Hindlimb muscle (tissue), 1 donor: ENCODE results near the gene CYBB. TPM values are rescaled to one million over a fixed set of nuclear protein-coding genes. Genes with fewer than 3 reads are reported as not detected.
"Not testable (repeated sequence)": the region's sequence is repeated elsewhere in the genome, so short reads cannot be mapped to it uniquely, and the experiment has no call there.

Source experiments
- DNase-seq: peaks from one replicate; pipeline ENCODE4 v3.0.0-alpha.2; 2013
- polyA plus RNA-seq: library from polyadenylated mRNA; unstranded; fragments of 120-200 nt; gene quantifications from one replicate; pipeline ENCODE4 v1.2.1, GENCODE V29; 2013; ENCODE audit not compliant: insufficient read length

Gene CYBB
- 22.6 TPM for polyA plus RNA-seq

DNA sequence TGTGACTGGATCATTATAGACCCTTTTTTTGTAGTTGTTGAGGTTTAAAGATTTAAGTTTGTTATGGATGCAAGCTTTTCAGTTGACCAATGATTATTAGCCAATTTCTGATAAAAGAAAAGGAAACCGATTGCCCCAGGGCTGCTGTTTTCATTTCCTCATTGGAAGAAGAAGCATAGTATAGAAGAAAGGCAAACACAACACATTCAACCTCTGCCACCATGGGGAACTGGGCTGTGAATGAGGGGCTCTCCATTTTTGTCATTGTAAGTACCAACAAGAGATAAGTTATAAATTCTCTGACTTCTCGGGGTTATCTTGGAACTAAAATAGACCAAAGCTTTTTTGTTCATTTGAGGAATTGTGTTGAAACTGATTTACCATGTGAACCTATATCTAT is at the start of gene CYBB:
TSS of gene CYBB (plus strand) at position 203 of the 400 bp plus-strand sequence. CDS start at position 222, 19 bp downstream.
- no peak for DNase-seq

DNA sequence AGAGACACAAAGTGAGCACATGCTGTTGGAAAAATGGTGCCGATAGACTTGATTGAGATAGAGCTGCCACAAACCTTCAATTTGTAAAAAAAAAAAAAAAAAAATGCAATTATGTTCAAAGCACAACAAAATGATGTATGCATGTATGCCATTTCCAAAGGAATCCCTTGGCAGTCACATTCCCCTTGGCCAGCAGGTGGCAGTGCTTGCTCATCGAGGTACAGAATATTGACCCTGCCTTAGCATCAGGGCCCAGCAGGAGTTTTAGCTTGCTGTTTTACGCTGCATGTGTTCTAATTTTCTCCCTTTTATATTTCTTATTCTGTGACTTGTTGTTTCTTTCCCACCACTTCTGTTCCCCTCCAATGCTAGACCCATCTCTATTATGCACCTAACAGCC is 34.5 kb upstream of the CYBB start:
- DNase-seq: peak; percentile 45

DNA sequence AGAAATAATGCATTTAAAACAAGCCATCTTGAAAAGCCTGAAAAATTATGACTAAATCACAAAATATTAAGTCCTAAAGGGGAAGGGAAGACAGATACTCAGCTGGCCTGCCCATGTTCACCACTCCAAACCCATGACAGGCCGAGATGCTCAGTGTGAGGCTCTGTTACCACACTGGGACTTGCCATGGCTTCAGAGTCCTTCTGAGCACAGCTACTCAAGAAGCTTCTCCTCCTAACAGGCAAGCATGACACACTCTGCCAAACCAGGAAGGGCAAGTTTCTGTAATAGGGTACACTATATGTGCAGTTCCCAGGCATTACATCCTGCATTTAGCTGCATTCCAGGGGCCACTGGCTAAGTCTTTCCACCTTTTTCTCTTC is 34.0 kb upstream of the CYBB start:
- DNase-seq: no peak

DNA sequence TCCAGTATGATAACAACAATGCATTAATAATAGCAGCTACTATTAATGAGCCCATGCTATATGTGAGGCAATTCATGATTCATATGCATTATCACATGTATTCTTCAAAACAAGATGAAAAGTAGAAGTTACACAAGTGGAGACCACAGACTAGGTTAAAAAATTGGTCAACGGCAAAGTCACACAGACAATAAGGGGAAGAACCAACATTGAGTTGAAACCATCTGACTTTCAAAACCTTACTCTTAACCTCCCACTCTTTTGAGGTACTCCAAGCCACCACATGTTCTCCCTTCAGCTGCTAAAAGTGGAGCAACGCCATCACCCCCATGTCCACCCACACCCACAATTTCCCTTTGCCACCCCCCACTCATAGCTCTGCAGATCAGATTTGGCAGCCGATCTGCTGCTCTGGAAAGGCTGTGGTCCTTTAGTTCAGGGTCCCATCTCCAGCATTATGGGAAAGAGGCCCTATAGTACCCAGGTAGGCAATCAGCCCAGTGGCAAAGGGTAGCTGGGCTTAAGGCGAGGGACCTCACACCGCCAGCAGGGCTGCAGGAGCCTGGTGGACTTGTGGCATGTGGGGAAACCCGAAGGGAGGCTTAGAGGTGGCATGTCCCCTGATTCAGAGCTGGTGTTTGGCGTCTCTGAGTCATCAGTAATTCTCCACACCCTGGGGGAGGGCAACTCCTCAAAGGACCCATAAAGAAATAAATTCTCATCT is 33.5 kb upstream of the CYBB start:
- no peak for DNase-seq

DNA sequence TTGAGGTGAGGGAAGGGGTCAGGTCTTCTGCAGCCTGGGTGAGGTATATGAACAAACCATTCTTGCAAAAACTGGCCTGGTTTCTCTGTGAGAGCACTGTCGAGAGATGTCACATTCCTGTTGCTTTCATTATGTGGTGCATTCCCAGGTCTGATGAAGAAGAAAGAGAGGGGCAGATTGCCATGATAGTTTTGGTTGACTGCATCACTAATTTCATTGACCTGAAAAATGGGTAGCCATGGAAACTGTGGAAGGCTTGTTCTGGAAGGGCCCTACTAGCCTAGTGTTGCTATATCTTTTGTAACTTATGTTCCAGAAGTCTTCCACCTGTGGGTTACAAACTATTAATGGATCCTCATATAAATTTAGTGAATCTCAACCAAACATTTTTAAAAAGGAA is 32.9 kb upstream of the CYBB start:
- DNase-seq: no peak

DNA sequence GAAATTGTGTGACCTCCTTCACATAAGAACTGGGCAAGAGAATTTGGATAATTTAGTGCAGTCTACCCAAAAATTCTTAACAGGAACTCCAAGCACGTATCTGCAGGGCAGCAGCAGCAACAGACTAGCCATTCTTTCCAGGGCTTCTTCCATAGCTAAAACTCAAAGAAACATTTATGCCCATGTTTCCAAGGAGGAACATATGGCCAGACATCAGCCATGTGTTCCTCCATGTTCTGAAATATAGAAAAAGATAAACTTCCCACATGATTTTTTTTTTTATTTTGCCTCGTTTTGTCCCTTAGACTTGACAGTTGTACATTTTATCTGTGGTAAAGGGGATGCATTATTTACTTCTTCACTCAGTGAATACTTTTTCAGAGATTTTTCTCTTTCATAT is 27.6 kb upstream of the CYBB start:
- DNase-seq: no peak

GRCh38 chrX:37752936-37753335 is 26.9 kb upstream of the CYBB start:
- DNase-seq: no peak

GRCh38 chrX:37753384-37753783 is 26.5 kb upstream of the CYBB start:
- no peak for DNase-seq

DNA sequence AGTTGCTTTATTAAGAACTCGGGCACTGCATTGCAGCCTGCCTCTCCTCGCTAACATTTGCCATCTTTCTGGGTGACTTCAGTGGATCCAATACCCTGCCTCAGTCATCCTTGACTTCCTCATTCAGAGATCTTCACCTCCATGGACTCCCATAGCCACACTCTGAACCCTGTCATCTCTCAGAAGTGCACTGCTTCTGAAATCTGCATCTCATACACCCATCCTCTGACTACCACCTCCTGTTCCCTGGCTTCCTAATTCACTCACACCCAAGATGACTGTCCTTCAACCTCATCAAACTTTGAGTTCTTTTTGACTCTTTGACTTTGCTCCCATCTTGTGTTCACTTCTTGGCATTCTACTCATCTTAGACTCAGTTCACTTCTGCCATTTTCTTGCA is 25.3 kb upstream of the CYBB start:
- no peak for DNase-seq

GRCh38 chrX:37755025-37755424 is 24.8 kb upstream of the CYBB start:
- DNase-seq: no peak

DNA sequence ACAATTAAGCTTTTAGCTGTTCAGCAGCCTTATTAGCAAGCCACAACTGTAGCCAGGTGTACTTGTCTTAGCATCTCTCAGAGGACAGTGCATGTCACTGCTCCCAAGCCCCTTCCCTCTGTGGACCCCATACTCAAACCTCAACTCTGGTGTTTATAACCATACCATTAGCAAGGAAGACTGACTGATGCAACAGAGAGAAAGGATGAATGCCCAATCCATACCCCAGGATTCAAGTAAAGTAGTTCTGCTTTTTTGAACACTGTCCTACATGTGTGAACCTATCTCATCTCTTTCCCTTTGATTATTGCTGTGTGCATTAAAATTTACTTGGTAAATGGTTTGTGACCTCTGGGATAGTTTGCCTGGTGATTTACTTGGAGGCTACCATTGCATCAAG is 22.8 kb upstream of the CYBB start:
- no peak for DNase-seq

GRCh38 chrX:37759351-37759750 is 20.5 kb upstream of the CYBB start:
- DNase-seq: no peak

- DNase-seq: no peak
Measured at GRCh38 chrX:37759878-37760418, 19.9 kb upstream of the CYBB start.

DNA sequence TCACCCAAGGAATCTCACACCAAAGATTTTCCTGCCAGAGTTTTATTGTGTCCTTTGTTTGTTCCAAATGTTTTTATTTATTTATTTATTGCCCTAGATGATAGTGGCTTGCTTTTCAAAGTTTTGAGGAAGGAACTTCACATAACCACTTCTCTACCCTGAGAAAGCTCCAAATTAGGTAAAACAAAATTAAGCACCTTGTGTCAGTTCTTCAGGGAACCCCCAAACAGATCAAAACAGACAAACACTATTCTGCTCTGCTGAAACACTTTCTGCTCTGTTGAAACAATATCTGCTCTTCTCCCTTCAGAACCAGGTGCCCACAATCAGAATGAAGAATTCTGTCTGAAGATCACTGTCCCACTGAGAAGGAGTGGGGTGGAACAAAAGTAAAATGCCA is 16.5 kb upstream of the CYBB start:
- no peak for DNase-seq

GRCh38 chrX:37765507-37765906 is 14.4 kb upstream of the CYBB start:
- no peak for DNase-seq

DNA sequence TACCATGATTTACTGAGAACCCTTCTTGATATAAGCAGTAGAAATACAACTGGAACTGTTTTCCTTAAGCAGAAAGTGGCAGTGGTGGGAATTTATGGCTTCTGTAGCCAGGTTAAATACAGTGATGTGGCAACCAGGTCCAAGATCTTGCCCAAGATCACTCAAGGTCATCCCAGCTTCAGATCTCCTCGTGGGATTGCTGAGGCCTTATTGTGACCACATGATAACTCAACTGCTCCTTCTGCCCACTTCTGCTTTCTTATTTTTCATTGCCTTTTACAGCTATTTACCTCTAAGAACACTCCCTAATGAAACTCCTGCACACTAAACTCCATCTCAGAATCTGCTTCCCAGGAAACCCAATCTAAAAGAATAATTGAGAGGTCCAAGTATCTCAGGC is 12.4 kb upstream of the CYBB start:
- DNase-seq: no peak

DNA sequence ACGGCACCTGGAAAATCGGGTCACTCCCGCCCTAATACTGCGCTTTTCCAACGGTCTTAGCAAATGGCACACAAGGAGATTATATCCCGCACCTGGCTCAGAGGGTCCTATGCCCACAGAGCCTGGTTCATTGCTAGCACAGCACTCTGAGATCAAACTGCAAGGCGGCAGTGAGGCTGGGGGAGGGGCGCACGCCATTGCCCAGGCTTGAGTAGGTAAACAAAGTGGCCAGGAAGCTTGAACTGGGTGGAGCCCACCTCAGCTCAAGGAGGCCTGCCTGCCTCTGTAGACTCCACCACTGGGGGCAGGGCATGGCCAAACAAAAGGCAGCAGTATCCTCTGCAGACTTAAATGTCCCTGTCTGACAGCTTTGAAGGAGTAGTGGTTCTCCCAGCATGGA is 11.0 kb upstream of the CYBB start:
- not testable (repeated sequence) for DNase-seq

- DNase-seq: no peak
Measured at GRCh38 chrX:37776283-37776986, 3.4 kb upstream of the CYBB start.

DNA sequence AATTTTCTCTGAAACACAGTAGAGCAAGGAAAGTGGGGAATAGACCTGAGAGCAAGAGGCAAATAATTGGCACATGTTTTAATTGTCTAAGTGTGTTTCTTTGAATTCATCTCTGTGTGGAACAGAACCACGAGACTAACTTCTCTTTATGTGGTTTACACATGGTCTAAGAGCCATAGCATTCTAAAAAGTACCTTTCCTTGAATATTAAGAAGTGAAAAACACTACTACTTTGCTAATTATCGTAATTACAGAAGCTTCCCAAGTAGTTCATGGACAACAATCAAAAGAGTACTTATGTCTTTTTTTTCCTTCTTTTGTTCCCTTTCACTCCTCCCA is 2.9 kb upstream of the CYBB start:
- DNase-seq: no peak

- no peak for DNase-seq
Measured at GRCh38 chrX:37781081-37781480, 1.2 kb downstream of the CYBB start.

- DNase-seq: no peak
Measured at GRCh38 chrX:37781814-37782213, 2.0 kb downstream of the CYBB start.

GRCh38 chrX:37782359-37782758 is 2.5 kb downstream of the CYBB start:
- no peak for DNase-seq

DNA sequence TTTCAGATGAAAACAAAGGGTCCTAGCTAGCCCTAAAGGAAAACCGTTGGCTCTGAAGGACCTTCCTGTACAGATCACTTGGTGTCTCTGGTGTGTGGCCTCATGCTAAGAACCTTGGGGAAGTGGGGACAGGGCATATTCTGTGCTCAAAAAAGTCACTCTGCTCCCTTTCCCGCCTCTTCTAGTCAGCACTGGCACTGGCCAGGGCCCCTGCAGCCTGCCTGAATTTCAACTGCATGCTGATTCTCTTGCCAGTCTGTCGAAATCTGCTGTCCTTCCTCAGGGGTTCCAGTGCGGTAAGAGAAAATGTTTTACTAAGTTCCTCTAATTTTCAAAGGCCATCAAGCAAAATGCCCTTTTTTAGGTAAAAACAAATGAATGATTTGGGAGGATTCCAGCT is 3.4 kb downstream of the CYBB start:
- DNase-seq: no peak

GRCh38 chrX:37785569-37785968 is 5.7 kb downstream of the CYBB start:
- no peak for DNase-seq
